ENCODE results near the gene PSEN2. TPM values are rescaled to one million over a fixed set of nuclear protein-coding genes. Genes with fewer than 3 reads are reported as not detected.
A peak's percentile ranks its signal among the peaks of the same experiment; 100 is the strongest.

The PSEN2 gene
- total RNA-seq, 1 donor from 2014 or later = 26.5 TPM

DNA sequence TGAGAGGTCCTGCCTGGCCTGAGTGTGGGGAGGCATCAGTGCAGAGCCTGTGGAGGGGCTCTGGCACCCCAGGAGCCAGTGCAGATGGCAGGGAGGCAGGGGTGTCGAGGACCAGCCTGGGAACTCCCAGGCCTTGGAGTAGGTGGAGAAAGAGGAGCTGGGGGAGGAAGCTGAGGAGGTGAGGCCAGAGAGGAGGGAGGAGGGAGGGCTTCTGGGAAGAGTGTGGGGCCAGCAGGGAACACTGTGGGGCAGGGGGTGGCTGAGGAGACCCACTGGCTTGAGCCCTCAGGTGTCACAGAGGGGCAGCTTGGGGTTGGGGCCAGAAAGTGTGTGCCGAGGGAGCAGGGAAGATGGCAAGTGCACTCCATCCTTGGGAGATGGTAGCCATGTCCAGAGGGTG, 73.5 kb downstream of the PSEN2 start:
- Histone ChIP-seq H3K4me3 (no peak overlapping the region), H3K9me3 (peaks cover 0 to 5% of the 10 kb centered on the region in 2 donors), H3K36me3 (no peaks in the 10 kb centered on the region), H3K27ac (no peak overlapping the region), H3K4me1 (peaks cover 4 to 11% of the 10 kb centered on the region in 2 donors), H3K27me3 (no peaks in the 10 kb centered on the region)
- intact Hi-C loops (cut with DNase I) = loop anchor here (10.0 kb wide), 1 partner anchor 381 kb away; no protein-coding TSS in a partner anchor
- DNase-seq (ENCODE audit: low spot score in 2 of 2) = peak in 1 of 2 donors; percentile 47
- no peak for TF ChIP-seq CTCF (IDR thresholded peaks at IDR 0.05)

DNA sequence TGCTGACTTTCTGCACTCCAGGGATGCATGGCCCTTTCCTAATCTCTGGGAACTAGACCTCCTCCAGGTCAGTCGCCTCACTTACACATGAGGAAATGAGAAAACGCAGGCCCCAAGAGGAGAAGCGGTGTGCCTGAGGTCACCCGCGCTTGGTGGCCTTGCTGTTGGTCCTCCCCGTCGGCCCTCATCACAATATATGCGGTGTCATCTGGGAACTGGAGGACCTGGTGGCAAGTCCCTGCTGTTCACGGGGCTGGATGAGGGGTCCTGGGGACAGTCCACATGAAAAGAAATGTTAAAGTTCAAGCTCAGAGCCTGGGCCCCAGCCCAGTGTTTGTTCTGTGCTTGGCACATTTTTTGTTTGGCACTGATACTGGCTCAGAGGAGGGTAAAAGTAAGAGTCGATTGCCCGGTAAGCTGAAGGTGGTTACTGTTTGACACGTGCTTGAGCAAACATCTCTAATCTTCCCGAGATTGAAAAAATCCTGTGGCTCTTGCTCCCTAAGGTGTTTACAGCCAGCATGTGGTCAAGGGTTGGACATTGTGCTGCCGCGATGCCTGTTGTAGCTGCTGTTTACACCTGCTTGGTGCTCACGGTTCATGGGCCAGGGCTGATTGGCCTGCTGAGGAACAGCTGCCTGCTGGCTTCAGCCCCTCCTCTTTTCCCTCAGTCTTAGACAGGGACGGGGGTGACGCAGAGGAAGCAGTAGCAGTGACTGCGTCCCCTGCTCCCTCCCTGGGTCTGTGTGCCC, 74.9 kb downstream of the PSEN2 start:
- H3K36me3 ChIP-seq = no peaks in the 10 kb centered on the region
- DNase-seq (ENCODE audit: low spot score in 2 of 2) = peak in 1 of 2 donors; percentile 54
- H3K27ac ChIP-seq = no peak overlapping the region
- peaks cover 4 to 11% of the 10 kb centered on the region in 2 donors for H3K4me1 ChIP-seq
- no peak overlapping the region for H3K4me3 ChIP-seq
- TF ChIP-seq CTCF (IDR thresholded peaks at IDR 0.05) = no peak
- H3K9me3 ChIP-seq = peaks cover 0 to 5% of the 10 kb centered on the region in 2 donors
- intact Hi-C loops (cut with DNase I) = loop anchor here (10.0 kb wide), 1 partner anchor 380 kb away; no protein-coding TSS in a partner anchor
- no peaks in the 10 kb centered on the region for H3K27me3 ChIP-seq

Other genes starting within 250 kb of the PSEN2 start
- gene ITPKB, start 131.3 kb upstream of the PSEN2 start, total RNA-seq = 27.5 TPM
- 42.4 TPM for gene COQ8A, start 69.7 kb downstream of the PSEN2 start, total RNA-seq